ENCODE results near the gene ESRRA. TPM values are rescaled to one million over a fixed set of nuclear protein-coding genes. Genes with fewer than 3 reads are reported as not detected.

ESRRA gene
- total RNA-seq, 2 donors from 2014 or later = 38.7 to 54.7 TPM

DNA sequence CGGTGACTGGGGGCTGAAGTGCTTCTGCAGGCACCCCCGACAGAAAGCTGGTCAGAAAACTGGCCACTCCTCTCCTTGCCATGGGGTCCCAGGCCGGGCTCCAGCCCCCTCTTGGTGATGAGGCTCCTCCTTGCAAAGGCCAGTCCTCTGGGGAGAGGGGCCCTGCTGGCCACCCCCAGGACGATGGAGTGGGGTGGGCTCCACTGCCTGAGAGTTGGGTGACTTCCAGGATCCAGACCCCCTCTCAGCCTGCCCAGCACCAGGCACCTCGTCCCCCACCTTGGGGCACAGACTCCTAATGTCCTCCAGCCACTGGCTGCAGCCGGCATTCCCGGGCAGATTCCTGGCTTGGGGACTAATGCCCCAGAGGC is 53.2 kb downstream of the ESRRA start:
- TF ChIP-seq, protein P1, sequence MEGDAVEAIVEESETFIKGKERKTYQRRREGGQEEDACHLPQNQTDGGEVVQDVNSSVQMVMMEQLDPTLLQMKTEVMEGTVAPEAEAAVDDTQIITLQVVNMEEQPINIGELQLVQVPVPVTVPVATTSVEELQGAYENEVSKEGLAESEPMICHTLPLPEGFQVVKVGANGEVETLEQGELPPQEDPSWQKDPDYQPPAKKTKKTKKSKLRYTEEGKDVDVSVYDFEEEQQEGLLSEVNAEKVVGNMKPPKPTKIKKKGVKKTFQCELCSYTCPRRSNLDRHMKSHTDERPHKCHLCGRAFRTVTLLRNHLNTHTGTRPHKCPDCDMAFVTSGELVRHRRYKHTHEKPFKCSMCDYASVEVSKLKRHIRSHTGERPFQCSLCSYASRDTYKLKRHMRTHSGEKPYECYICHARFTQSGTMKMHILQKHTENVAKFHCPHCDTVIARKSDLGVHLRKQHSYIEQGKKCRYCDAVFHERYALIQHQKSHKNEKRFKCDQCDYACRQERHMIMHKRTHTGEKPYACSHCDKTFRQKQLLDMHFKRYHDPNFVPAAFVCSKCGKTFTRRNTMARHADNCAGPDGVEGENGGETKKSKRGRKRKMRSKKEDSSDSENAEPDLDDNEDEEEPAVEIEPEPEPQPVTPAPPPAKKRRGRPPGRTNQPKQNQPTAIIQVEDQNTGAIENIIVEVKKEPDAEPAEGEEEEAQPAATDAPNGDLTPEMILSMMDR (IDR thresholded peaks at IDR 0.05) = no peak
- TF ChIP-seq POLR2A (IDR thresholded peaks at IDR 0.05) = no peak
- TF ChIP-seq POLR2AphosphoS5 (IDR thresholded peaks at IDR 0.05) = no peak
- no peak for DNase-seq (ENCODE audit: low spot score)
- whole genome bisulfite sequencing = 29% methylated on average over 7 of the region's 7 CpGs
- intact Hi-C loops (cut with DNase I) = no loop called here
- Histone ChIP-seq H3K36me3 (no peaks in the 10 kb centered on the region), H3K27ac (peak overlapping the region; percentile 78 to 81), H3K4me1 (replicated peaks) (peaks cover 6% of the 10 kb centered on the region), H3K9me3 (no peaks in the 10 kb centered on the region), H3K27me3 (replicated peaks; ENCODE audit: insufficient read depth) (no peaks in the 10 kb centered on the region), H3K4me3 (peak overlapping the region; percentile 60 to 75)

DNA sequence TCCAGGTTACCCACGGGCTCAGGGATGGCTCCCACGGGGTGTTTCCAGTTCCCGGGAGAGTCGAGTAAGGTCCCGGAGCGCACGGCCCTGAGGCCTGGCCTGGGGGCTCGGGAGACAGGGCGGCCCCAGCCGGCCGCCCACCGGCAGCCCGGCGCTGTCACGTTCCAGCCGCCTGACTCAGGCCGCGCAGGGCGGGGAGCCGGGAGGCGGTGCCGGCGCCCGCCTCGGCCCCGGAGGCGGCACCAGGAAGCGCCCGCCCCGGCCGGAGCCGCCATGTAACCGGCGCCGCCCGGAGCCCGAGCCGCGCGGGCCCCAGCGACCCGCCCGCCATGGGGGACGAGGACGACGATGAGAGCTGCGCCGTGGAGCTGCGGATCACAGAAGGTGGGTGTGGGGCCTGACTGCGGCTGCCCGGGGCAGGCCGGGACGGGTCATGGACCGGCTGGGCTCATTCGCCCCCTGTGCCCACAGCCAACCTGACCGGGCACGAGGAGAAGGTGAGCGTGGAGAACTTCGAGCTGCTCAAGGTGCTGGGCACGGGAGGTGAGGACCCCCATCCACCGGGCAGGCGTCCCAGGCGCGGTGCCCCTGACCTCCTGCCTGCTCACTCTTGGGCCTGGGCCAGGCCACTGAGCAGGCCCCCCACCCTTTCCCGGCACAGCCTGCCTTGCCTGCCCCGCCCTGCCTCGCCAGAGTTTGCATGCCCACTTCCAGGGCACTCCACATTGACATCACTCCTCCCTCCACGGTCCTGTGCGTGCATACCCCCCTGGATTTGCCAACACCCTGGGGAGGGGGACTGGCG is 53.8 kb downstream of the ESRRA start, which contains the start of gene RPS6KA4:
Gene RPS6KA4 (plus strand): TSS at position 256 of the 805 bp plus-strand sequence. CDS start 74 bp downstream, at position 330.
- Histone ChIP-seq H3K4me3 (peak within 1 kb of the TSS; percentile 60 to 75), H3K27ac (peak within 1 kb of the TSS; percentile 78 to 81), H3K27me3 (replicated peaks; ENCODE audit: insufficient read depth) (no peaks in the 10 kb centered on the region), H3K9me3 (no peaks in the 10 kb centered on the region), H3K36me3 (no peaks in the 10 kb centered on the region), H3K4me1 (replicated peaks) (peaks cover 6% of the 10 kb centered on the region)
- TF ChIP-seq, protein P1 (IDR thresholded peaks at IDR 0.05) = peak in 1 of 4 experiments; percentile 23
- peak; percentile 43 for TF ChIP-seq POLR2A (IDR thresholded peaks at IDR 0.05)
- no peak for TF ChIP-seq POLR2AphosphoS5 (IDR thresholded peaks at IDR 0.05)
- intact Hi-C loops (cut with DNase I) = no loop called here
- peak; percentile 56 for DNase-seq (ENCODE audit: low spot score)
- under 1% methylated on average over 35 of the region's 70 CpGs for WGBS

DNA sequence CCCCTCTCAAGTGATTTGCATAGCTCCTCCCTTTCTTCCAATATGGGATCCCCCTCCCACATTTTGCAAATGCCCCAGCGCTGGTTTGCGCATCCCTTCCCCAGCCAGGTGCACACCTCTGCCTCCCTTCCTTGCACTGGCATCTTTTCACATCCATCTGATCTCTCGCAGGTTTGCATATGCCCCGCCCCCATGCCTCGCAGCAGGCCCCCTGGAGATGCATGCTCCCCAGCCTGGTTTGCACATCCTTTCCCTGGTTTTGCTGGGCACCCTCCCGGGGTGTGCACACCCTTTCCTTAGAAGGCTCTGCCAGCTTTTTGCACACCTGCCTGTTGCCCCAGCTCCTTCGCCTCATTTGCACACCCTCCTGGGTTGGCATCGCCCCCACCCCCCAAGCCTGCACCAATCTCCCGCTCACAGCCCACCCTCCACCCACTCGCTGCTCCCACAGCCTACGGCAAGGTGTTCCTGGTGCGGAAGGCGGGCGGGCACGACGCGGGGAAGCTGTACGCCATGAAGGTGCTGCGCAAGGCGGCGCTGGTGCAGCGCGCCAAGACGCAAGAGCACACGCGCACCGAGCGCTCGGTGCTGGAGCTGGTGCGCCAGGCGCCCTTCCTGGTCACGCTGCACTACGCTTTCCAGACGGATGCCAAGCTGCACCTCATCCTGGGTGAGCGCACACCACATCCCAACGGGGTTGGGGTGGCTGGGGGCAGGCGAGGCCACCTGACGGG is 54.6 kb downstream of the ESRRA start:
- TF ChIP-seq, protein P1 (IDR thresholded peaks at IDR 0.05) = peak in 2 of 4 experiments; percentile 40 to 54
- no peak for TF ChIP-seq POLR2A (IDR thresholded peaks at IDR 0.05)
- no peak for DNase-seq (ENCODE audit: low spot score)
- Histone ChIP-seq H3K27ac (peak overlapping the region; percentile 78 to 81), H3K36me3 (no peaks in the 10 kb centered on the region), H3K9me3 (no peaks in the 10 kb centered on the region), H3K4me1 (replicated peaks) (peaks cover 6% of the 10 kb centered on the region), H3K4me3 (peak overlapping the region; percentile 60 to 75), H3K27me3 (replicated peaks; ENCODE audit: insufficient read depth) (no peaks in the 10 kb centered on the region)
- intact Hi-C loops (cut with DNase I) = no loop called here
- WGBS = 35% methylated on average over 38 of the region's 38 CpGs

DNA sequence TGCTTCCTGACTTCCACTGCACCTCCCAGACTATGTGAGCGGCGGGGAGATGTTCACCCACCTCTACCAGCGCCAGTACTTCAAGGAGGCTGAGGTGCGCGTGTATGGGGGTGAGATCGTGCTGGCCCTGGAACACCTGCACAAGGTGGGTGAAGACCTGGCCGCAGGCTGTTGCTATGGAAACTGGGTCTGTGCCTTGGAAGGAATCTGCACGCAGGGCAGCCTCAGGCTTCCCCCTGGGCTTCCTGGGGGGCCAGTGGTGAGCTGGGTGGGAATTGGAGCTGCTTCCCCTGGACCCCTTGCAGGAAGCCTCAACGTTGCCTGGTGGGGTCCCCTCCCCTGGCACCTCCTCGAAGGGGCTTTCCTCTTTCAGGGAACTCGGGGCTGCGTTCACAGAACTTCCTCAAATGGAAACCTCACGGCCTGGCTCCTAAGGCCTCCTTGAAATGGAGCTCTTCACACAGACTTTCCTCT is 55.2 kb downstream of the ESRRA start:
- TF ChIP-seq POLR2A (IDR thresholded peaks at IDR 0.05) = no peak
- Histone ChIP-seq H3K27ac (no peak overlapping the region), H3K36me3 (no peaks in the 10 kb centered on the region), H3K4me3 (peak overlapping the region in 1 of 2 donors; percentile 75), H3K4me1 (replicated peaks) (peaks cover 6% of the 10 kb centered on the region), H3K27me3 (replicated peaks; ENCODE audit: insufficient read depth) (no peaks in the 10 kb centered on the region), H3K9me3 (no peaks in the 10 kb centered on the region)
- no peak for DNase-seq (ENCODE audit: low spot score)
- WGBS = 73% methylated on average over 13 of the region's 13 CpGs
- intact Hi-C loops (cut with DNase I) = no loop called here

DNA sequence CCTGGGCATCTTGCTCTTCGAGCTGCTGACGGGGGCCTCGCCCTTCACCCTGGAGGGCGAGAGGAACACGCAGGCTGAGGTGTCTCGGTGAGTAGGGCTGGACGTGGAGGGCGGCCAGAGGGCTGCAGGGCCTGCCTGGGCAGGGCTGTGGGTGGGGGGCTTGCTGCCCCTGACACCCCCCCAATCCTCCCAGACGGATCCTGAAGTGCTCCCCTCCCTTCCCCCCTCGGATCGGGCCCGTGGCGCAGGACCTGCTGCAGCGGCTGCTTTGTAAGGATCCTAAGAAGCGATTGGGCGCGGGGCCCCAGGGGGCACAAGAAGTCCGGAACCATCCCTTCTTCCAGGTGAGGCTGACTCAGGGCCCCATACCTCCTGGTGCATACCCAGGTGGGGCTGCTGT is 56.3 kb downstream of the ESRRA start:
- no peak overlapping the region for H3K27ac ChIP-seq
- intact Hi-C loops (cut with DNase I) = no loop called here
- DNase-seq (ENCODE audit: low spot score) = no peak
- TF ChIP-seq POLR2A (IDR thresholded peaks at IDR 0.05) = no peak
- no peak for TF ChIP-seq POLR2AphosphoS5 (IDR thresholded peaks at IDR 0.05)
- TF ChIP-seq, protein P1 (IDR thresholded peaks at IDR 0.05) = no peak
- no peaks in the 10 kb centered on the region for H3K9me3 ChIP-seq
- no peaks in the 10 kb centered on the region for H3K36me3 ChIP-seq
- no peak overlapping the region for H3K4me3 ChIP-seq
- H3K4me1 ChIP-seq (replicated peaks) = peaks cover 6% of the 10 kb centered on the region
- 92% methylated on average over 18 of the region's 18 CpGs for WGBS
- H3K27me3 ChIP-seq (replicated peaks; ENCODE audit: insufficient read depth) = no peaks in the 10 kb centered on the region

All from prostate gland (tissue), 2 donors.